WTC11 (cell line): ENCODE data around the gene SKOR2. TPM values are rescaled to one million over a fixed set of nuclear protein-coding genes. Genes with fewer than 3 reads are reported as not detected.

Experiments used
- ATAC-seq: fragments of 200-7000 bp; cut with Tn5 transposase; 2 replicates; pipeline ENCODE4 v1.10.0; 2021; ENCODE audit warnings: mild to moderate bottlenecking, moderate library complexity
- CTCF ChIA-PET: fragments of 300-600 bp; sonication (Branson Sonifier 250); formaldehyde crosslinking; loops from one replicate; lab custom pipeline; 2021; ENCODE audit warnings: antibody characterized with exemption; lab: Charles Lee
- POLR2A ChIA-PET: fragments of 350-600 bp; sonication (Branson Sonifier 250); formaldehyde crosslinking; loops from one replicate; lab custom pipeline; 2021; ENCODE audit warnings: antibody characterized with exemption; lab: Charles Lee
- DNase-seq: peaks from one replicate; pipeline ENCODE4 v3.0.0; 2021; ENCODE audit warnings: low spot score
- H3K27ac Mint-ChIP-seq: 2 replicates; pipeline ENCODE4 v1.8.0; 2021; ENCODE audit warnings: mixed read lengths
- H3K27me3 Mint-ChIP-seq: 2 replicates; pipeline ENCODE4 v1.8.0; 2021; ENCODE audit warnings: low read depth, mild to moderate bottlenecking, moderate library complexity, mixed read lengths
- H3K36me3 Mint-ChIP-seq: 2 replicates; pipeline ENCODE4 v1.8.0; 2021; ENCODE audit warnings: mixed read lengths
- H3K4me1 Mint-ChIP-seq: 2 replicates; pipeline ENCODE4 v1.8.0; 2022; ENCODE audit warnings: mixed read lengths
- H3K4me3 Mint-ChIP-seq: 2 replicates; pipeline ENCODE4 v1.8.0; 2021; ENCODE audit warnings: mild to moderate bottlenecking, moderate library complexity, mixed read lengths
- H3K9me3 Mint-ChIP-seq: 2 replicates; pipeline ENCODE4 v1.8.0; 2021; ENCODE audit warnings: mixed read lengths
- ARID4B ChIP-seq: sonication (generic); formaldehyde crosslinking; IDR thresholded peaks from 2 replicates; pipeline ENCODE4 v1.8.0; 2023; ENCODE audit warnings: missing genetic modification reagents, mild to moderate bottlenecking, borderline replicate concordance
- CBFB ChIP-seq: sonication (generic); formaldehyde crosslinking; IDR thresholded peaks from 2 replicates; pipeline ENCODE4 v1.8.1; 2022; ENCODE audit warnings: mild to moderate bottlenecking, low read depth, missing genetic modification reagents
- CREB1 ChIP-seq: sonication (generic); formaldehyde crosslinking; IDR thresholded peaks from 2 replicates; pipeline ENCODE4 v1.8.0; 2023; ENCODE audit warnings: mild to moderate bottlenecking, missing genetic modification reagents
- E2F5 ChIP-seq: sonication (generic); formaldehyde crosslinking; IDR thresholded peaks from 2 replicates; pipeline ENCODE4 v1.8.1; 2022; ENCODE audit warnings: mild to moderate bottlenecking, moderate library complexity, missing genetic modification reagents
- ELF4 ChIP-seq: sonication (generic); formaldehyde crosslinking; IDR thresholded peaks from 2 replicates; pipeline ENCODE4 v1.8.1; 2022; ENCODE audit warnings: low read depth, mild to moderate bottlenecking, moderate library complexity, missing genetic modification reagents
- ESRRA ChIP-seq: sonication (generic); formaldehyde crosslinking; IDR thresholded peaks from 2 replicates; pipeline ENCODE4 v1.8.1; 2022; ENCODE audit warnings: mild to moderate bottlenecking, missing genetic modification reagents, borderline replicate concordance
- FOXJ3 ChIP-seq: sonication (generic); formaldehyde crosslinking; IDR thresholded peaks from 2 replicates; pipeline ENCODE4 v1.9.0; 2021; ENCODE audit warnings: missing genetic modification reagents, mild to moderate bottlenecking, borderline replicate concordance
- HMGA2 ChIP-seq: fragments of 250-450 bp; sonication (Bioruptor Pico); IDR thresholded peaks from 2 replicates; pipeline ENCODE4 v1.4.0; 2021; ENCODE audit warnings: mild to moderate bottlenecking, moderate library complexity
- KAT7 ChIP-seq: sonication (generic); formaldehyde crosslinking; IDR thresholded peaks from 2 replicates; pipeline ENCODE4 v1.8.1; 2023; ENCODE audit warnings: missing genetic modification reagents, mild to moderate bottlenecking, borderline replicate concordance
- MXD4 ChIP-seq: fragments of 250-450 bp; sonication (Bioruptor Pico); IDR thresholded peaks from 2 replicates; pipeline ENCODE4 v1.8.0; 2021; ENCODE audit warnings: mild to moderate bottlenecking, moderate library complexity, borderline replicate concordance
- NFATC4 ChIP-seq: fragments of 250-450 bp; sonication (Bioruptor Pico); IDR thresholded peaks from 2 replicates; pipeline ENCODE4 v1.9.0; 2021; ENCODE audit warnings: mild to moderate bottlenecking
- NFYB ChIP-seq: sonication (generic); formaldehyde crosslinking; conservative IDR thresholded peaks from 2 replicates; pipeline ENCODE4 v1.8.0; 2022; ENCODE audit warnings: low read depth, missing genetic modification reagents
- OVOL2 ChIP-seq: fragments of 250-450 bp; sonication (Bioruptor Pico); IDR thresholded peaks from 2 replicates; pipeline ENCODE4 v1.9.0; 2021; ENCODE audit warnings: mild to moderate bottlenecking, borderline replicate concordance
- RORB ChIP-seq: fragments of 250-450 bp; sonication (Bioruptor Pico); IDR thresholded peaks from 2 replicates; pipeline ENCODE4 v1.9.0; 2021; ENCODE audit warnings: mild to moderate bottlenecking
- SOX15 ChIP-seq: fragments of 250-450 bp; sonication (Bioruptor Pico); IDR thresholded peaks from 2 replicates; pipeline ENCODE4 v1.9.0; 2021; ENCODE audit warnings: mild to moderate bottlenecking
- STAT6 ChIP-seq: sonication (generic); formaldehyde crosslinking; conservative IDR thresholded peaks from 2 replicates; pipeline ENCODE4 v1.8.1; 2023; ENCODE audit warnings: mild to moderate bottlenecking, low read depth, missing genetic modification reagents, moderate library complexity
- USF2 ChIP-seq: sonication (generic); formaldehyde crosslinking; IDR thresholded peaks from 2 replicates; pipeline ENCODE4 v1.8.1; 2023; ENCODE audit warnings: mild to moderate bottlenecking, missing genetic modification reagents, moderate library complexity
- ZBTB21 ChIP-seq: sonication (generic); formaldehyde crosslinking; IDR thresholded peaks from 2 replicates; pipeline ENCODE4 v1.8.1; 2023; ENCODE audit warnings: mild to moderate bottlenecking, missing genetic modification reagents, borderline replicate concordance
- ZNF121 ChIP-seq: sonication (generic); formaldehyde crosslinking; IDR thresholded peaks from 2 replicates; pipeline ENCODE4 v1.8.0; 2023; ENCODE audit warnings: missing genetic modification reagents
- ZNF138 ChIP-seq: sonication (generic); formaldehyde crosslinking; conservative IDR thresholded peaks from 2 replicates; pipeline ENCODE4 v1.8.1; 2022; ENCODE audit warnings: mild to moderate bottlenecking, moderate library complexity, missing genetic modification reagents
- ZNF232 ChIP-seq: sonication (generic); formaldehyde crosslinking; IDR thresholded peaks from 2 replicates; pipeline ENCODE4 v1.8.0; 2022; ENCODE audit warnings: mild to moderate bottlenecking, missing genetic modification reagents
- ZNF263 ChIP-seq: sonication (generic); formaldehyde crosslinking; IDR thresholded peaks from 2 replicates; pipeline ENCODE4 v1.8.1; 2022; ENCODE audit warnings: low read depth, mild to moderate bottlenecking, moderate library complexity, missing genetic modification reagents
- ZSCAN18 ChIP-seq: fragments of 250-450 bp; sonication (Bioruptor Pico); IDR thresholded peaks from 2 replicates; pipeline ENCODE4 v2.1.2; 2022; ENCODE audit warnings: mild to moderate bottlenecking, moderate library complexity
- total RNA-seq: library from RNA; stranded (reverse); gene quantifications from 3 replicates; pipeline ENCODE4 v1.2.3, GENCODE V29; 2021

The SKOR2 gene
- total RNA-seq, 1 experiment from 2014 or later, result 1.3 TPM

GRCh38 chr18:47168509-47168908 is 83.0 kb downstream of the SKOR2 start:
- no peaks in the 10 kb centered on the region for H3K36me3 Mint-ChIP-seq
- H3K4me1 Mint-ChIP-seq, result no peaks in the 10 kb centered on the region
- TF ChIP-seq E2F5 (CRISPR knock-in tag) (no peak), SOX15 (CRISPR knock-in tag) (no peak), NFATC4 (no peak), ZNF121 (CRISPR knock-in tag) (no peak), FOXJ3 (CRISPR knock-in tag) (no peak)
- no peaks in the 10 kb centered on the region for H3K9me3 Mint-ChIP-seq
- ChIA-PET POLR2A (no interaction called here), CTCF (interaction anchor here (0.7 kb wide), 2 partner anchors 34 to 78 kb away, joined by 3 to 4 read pairs; no protein-coding TSS in a partner anchor)
- DNase-seq (no peak), ATAC-seq (no peak)
- H3K4me3 Mint-ChIP-seq, result no peak overlapping the region
- H3K27me3 Mint-ChIP-seq, result no peaks in the 10 kb centered on the region
- H3K27ac Mint-ChIP-seq, result no peak overlapping the region

- ATAC-seq (no peak), DNase-seq (no peak)
- Mint-ChIP-seq H3K27me3 (no peaks in the 10 kb centered on the region), H3K9me3 (no peaks in the 10 kb centered on the region), H3K4me3 (no peak overlapping the region), H3K36me3 (no peaks in the 10 kb centered on the region), H3K27ac (no peak overlapping the region), H3K4me1 (no peaks in the 10 kb centered on the region)
- CTCF ChIA-PET, result no interaction called here
- POLR2A ChIA-PET, result no interaction called here
- no peak for TF ChIP-seq ARID4B
- no peak for TF ChIP-seq ELF4 (CRISPR knock-in tag)
- TF ChIP-seq HMGA2 (CRISPR knock-in tag), result no peak
- TF ChIP-seq CBFB (CRISPR knock-in tag), result no peak
- no peak for TF ChIP-seq OVOL2
- no peak for TF ChIP-seq RORB
- TF ChIP-seq MXD4 (CRISPR knock-in tag), result no peak
- no peak for TF ChIP-seq ESRRA (CRISPR knock-in tag)
- TF ChIP-seq ZBTB21 (CRISPR knock-in tag), result no peak
- TF ChIP-seq ZNF138 (CRISPR knock-in tag), result no peak
- no peak for TF ChIP-seq KAT7 (CRISPR knock-in tag)
- no peak for TF ChIP-seq NFYB (CRISPR knock-in tag)
- no peak for TF ChIP-seq CREB1 (CRISPR knock-in tag)
- TF ChIP-seq ZSCAN18 (CRISPR knock-in tag), result no peak
- TF ChIP-seq STAT6 (CRISPR knock-in tag), result no peak
- TF ChIP-seq USF2, result no peak
- no peak for TF ChIP-seq NFATC4
- TF ChIP-seq ZNF232 (CRISPR knock-in tag), result no peak
- no peak for TF ChIP-seq ZNF263 (CRISPR knock-in tag)
Measured at GRCh38 chr18:47166294-47166693, 85.2 kb downstream of the SKOR2 start.
